DMS53 treated with DMSO at 0.1 percent for 48 hours (cell line): ENCODE results near the gene DNAJB4.
"Not testable (repeated sequence)": the region's sequence is repeated elsewhere in the genome, so short reads cannot be mapped to it uniquely, and the experiment has no call there.

ENCODE experiments used
- DNase-seq: peaks from one replicate; lab custom pipeline; 2025; ENCODE audit not compliant: unreplicated experiment; lab: John Stamatoyannopoulos, UW

Gene DNAJB4

DNA sequence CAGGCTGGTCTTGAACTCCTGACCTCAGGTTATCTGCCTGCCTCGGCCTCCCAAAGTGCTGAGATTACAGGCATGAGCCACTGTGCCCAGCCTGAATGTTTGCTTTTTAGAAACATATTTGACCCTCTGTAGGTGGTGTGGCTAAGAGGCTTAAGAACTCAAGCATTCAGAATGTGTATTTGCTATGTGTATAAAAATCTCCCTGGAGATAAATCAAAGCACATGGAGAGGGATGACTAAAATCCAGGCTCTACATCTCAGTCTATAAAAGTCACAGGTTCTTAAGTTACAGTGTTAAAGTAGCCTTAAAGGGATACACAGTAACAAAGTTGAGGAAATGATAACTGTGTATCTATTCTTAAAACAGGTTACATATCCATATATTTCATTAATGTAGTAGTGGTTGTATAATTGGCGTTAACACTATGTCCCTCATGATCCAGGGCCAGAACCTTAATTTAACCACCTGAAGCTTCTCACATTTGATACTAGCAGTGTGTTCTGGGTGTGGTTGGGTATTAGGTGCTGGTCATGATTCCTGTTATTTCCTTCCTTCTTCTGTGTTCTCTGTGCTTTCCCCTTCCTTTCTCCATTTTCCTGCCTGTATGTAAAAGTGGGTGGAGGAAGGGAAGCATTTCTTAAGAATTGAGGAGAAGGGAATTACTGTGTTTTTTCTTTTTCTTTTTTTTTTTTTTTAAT is 57.2 kb downstream of the DNAJB4 start:
- no peak for DNase-seq

DNA sequence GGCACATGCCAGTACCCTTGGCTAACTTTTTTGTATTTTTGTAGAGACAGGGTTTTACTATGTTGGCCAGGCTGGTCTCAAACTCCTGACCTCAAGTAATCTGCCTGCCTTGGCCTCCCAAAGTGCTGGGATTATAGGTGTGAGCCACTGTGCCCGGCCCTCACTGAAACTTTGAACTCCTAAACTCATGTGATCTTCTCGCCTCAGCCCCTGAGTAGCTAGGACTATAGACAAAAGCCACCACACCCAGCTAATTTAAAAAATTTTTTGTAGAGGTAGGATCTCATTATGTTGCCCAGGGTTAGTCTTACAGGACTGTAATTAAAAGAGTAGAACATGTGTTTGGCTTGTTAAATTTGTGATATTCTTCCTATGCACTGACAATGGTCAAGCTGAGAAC is 60.1 kb downstream of the DNAJB4 start:
- not testable (repeated sequence) for DNase-seq
